ENCODE measurements around the gene ABTB2.
A peak's percentile ranks its signal among the peaks of the same experiment; 100 is the strongest.
"Not testable (repeated sequence)": the region's sequence is repeated elsewhere in the genome, so short reads cannot be mapped to it uniquely, and the experiment has no call there.

ABTB2 gene

DNA sequence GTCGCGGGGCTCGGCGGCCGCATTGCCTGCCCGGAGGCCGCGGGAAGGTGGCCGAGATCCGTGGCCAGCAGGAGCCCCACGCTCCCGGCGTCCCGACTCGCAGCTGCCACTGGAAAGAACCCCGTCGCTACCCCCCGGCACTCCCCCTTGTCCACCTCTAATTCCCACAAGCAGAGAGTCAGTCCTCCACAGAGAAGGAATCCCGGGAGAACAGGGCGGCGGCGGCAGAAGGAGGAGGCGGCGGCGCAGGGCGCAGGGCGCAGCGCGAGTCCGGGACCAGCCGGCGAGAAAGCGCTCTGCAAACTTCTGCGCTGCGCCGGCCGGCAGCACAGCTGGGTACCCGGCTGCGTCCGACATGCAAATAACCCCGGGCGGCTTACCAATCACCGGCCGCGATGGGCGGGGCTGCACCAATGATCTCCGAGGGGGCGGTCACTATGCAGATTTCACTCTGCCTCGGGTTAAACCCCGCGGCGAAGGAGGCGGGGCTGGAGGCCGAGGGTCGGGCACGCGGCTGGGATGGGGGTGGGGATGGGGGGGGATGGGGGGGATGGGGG is at the start of gene ABTB2:
TSS of gene ABTB2 (minus strand) at position 310 of the 557 bp plus-strand sequence.
- peak; percentile 99 for DNase-seq

GRCh38 chr11:34407121-34407813 is 49.5 kb upstream of the ABTB2 start:
- no peak for DNase-seq

GRCh38 chr11:34406413-34406812 is 48.6 kb upstream of the ABTB2 start:
- DNase-seq: no peak

- no peak for DNase-seq
Observed at GRCh38 chr11:34405079-34405858, 47.5 kb upstream of the ABTB2 start.

DNA sequence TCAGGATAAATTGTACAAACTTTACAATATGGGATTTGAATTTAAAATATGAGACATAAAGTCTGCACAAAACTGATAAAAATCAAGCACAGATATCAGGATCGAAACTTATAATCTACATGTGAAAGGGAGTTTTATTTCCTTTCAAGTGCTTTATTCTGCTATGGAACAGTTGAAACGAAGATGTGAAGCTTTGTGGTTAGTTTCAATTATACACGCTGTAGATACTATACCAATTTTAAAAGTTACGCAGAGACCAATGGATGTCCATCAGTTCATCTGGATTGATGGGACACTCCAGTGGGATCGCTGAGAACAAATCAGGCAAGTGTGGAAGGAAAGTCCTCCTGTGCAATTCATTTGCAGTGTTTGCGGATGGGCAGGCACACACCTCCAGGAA is 46.5 kb upstream of the ABTB2 start:
- no peak for DNase-seq

DNA sequence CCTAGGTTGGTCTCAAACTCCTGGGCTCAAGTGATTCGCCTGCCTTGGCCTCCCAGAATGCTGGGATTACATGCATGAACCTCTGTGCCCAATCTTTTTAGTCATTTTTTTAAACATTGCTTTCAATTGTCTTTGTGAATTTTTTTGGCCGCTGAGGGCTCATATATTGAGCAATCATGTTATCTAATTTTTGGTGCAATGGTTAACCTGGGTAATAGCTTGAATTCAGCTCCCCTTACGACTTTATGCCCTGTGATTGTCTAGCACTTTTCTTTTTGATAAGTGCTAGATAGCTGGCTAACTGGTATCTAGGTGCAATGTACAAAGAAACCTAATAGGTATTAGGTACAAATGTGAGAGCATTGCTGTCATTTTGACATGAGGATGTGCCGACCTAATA is 45.6 kb upstream of the ABTB2 start:
- no peak for DNase-seq

- DNase-seq: no peak
Observed at GRCh38 chr11:34397811-34398210, 40.0 kb upstream of the ABTB2 start.

DNA sequence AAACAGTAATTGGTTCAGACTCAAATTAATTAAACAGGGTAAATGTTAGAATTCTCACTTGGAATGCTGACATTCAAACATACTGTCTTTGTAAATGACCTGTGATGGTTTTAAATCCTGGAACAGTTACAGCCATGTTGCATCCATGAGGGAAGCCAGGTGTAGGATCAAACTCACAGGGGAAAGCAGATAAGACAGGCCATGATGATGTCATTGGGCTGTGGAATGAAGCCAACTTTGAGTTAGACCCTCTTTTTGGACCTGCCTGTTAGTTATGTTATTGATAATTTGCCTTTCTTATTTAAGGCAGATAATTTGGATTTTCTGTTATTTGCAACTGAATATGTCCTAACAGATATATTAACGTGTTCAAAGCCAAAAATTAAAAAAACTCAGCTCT is 39.3 kb upstream of the ABTB2 start:
- DNase-seq: no peak

GRCh38 chr11:34395916-34396550 is 38.2 kb upstream of the ABTB2 start:
- no peak for DNase-seq

- no peak for DNase-seq
Observed at GRCh38 chr11:34394771-34395300, 37.0 kb upstream of the ABTB2 start.

- no peak for DNase-seq
Observed at GRCh38 chr11:34387653-34388052, 29.8 kb upstream of the ABTB2 start.

- not testable (repeated sequence) for DNase-seq
Observed at GRCh38 chr11:34386356-34386755, 28.5 kb upstream of the ABTB2 start.

GRCh38 chr11:34382532-34383276 is 24.9 kb upstream of the ABTB2 start:
- DNase-seq: no peak

- no peak for DNase-seq
Observed at GRCh38 chr11:34381775-34382174, 24.0 kb upstream of the ABTB2 start.

DNA sequence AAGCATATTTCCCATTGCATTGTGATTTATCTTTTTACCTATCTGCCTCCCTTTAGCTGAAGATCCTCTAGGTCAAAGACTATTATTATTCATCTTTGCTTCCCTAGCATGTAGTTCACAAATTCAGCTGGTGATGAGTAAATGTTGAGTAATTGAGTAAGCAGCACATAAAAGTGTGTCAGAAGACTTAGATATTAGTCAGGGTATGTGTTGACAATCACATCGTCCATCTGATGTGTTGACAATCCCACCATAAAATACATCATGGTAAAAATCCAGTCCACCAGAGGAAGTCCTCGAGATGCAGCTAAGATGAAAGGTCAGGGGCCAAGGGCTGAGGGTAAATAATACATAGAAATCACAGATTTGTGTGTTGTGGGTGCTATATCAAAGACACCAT is 22.9 kb upstream of the ABTB2 start:
- DNase-seq: no peak

- no peak for DNase-seq
Observed at GRCh38 chr11:34379539-34379938, 21.7 kb upstream of the ABTB2 start.

- DNase-seq: no peak
Observed at GRCh38 chr11:34379079-34379478, 21.3 kb upstream of the ABTB2 start.

GRCh38 chr11:34373727-34374126 is 15.9 kb upstream of the ABTB2 start:
- no peak for DNase-seq

DNA sequence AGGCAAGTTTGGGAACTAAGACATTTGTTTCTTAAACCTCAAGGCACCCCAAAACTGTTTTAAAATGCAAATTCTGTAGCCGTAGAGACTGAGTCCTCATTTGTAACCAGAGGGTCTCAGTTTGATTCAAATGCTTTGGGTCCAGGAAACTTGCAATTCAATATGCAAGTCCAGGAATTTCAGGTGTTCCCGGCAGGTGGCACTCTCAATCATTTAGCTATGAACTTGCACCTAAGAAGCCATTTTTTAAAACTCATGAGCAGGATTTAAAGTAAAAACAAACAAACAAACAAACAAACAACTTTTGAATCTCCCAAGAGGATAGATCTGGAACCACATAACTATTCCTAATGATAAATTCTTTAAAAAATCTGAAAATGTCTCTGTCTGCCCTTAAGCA is 8.7 kb upstream of the ABTB2 start:
- DNase-seq: no peak

- no peak for DNase-seq
Observed at GRCh38 chr11:34364102-34364501, 6.3 kb upstream of the ABTB2 start.

DNA sequence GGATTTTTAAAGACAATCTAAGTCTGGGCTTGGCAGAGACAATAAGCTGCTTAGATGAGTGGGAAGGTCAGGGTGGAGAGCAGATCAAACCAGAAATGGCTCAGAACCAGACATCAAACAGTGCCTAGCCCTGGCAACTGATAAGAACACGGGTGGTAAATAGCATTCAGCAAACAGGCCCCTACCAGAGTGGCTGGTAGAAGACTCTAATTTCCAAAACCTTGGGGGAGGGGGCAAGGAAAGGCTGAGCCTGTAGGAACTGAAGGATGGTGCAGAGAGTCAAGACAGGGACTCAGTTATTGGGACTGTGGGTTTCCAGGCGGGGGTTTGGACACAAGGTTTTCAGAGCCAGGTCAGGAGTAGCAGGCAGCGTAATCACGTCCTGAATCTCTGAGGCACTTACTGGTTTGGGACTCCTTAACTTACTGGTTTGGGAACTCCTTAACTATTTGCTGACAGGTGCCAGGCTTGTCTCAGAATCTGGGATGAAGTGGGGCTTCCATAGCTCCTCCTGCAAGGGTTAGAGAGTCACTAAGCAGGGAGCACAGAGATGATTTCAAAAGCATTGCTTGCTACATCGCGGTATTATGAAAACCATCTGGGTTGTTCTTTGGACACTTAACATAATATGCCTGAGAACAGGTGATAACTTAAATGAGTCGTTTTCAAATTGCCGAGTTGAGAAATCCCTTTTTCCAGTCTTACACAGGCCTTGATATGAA is 5.7 kb upstream of the ABTB2 start:
- no peak for DNase-seq

- DNase-seq: no peak
Observed at GRCh38 chr11:34360046-34360445, 2.2 kb upstream of the ABTB2 start.
